ENCODE measurements around the gene GNPAT. TPM values are rescaled to one million over a fixed set of nuclear protein-coding genes. Genes with fewer than 3 reads are reported as not detected.

The GNPAT gene
- total RNA-seq, 1 donor from 2014 or later: 35.5 TPM

DNA sequence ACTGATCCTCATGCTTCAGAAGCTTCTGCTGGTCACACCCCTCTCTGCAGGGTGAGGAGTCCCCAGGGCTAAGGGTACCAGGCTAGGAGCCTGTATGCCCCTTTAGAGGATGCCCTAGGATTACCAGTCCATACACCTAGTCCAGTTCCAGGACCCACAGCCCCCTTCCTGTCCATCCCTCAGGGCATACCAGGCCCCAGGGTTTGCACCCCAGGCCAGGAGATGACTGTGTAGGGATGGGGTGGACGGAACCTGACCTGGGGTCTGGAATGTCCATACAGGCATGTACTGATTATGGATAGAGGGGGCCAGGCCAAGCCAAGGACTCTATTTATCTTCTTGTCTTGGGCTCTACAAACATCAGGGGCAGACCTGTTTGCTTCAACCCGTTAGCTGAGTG, 44.3 kb upstream of the GNPAT start:
- no peak overlapping the region for H3K4me3 ChIP-seq (ENCODE audit: low read depth, low read length)
- no peak for DNase-seq (ENCODE audit: low read depth)
- TF ChIP-seq, protein P1, sequence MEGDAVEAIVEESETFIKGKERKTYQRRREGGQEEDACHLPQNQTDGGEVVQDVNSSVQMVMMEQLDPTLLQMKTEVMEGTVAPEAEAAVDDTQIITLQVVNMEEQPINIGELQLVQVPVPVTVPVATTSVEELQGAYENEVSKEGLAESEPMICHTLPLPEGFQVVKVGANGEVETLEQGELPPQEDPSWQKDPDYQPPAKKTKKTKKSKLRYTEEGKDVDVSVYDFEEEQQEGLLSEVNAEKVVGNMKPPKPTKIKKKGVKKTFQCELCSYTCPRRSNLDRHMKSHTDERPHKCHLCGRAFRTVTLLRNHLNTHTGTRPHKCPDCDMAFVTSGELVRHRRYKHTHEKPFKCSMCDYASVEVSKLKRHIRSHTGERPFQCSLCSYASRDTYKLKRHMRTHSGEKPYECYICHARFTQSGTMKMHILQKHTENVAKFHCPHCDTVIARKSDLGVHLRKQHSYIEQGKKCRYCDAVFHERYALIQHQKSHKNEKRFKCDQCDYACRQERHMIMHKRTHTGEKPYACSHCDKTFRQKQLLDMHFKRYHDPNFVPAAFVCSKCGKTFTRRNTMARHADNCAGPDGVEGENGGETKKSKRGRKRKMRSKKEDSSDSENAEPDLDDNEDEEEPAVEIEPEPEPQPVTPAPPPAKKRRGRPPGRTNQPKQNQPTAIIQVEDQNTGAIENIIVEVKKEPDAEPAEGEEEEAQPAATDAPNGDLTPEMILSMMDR (conservative IDR thresholded peaks at IDR 0.05; ENCODE audit: low read depth, low read length): no peak

DNA sequence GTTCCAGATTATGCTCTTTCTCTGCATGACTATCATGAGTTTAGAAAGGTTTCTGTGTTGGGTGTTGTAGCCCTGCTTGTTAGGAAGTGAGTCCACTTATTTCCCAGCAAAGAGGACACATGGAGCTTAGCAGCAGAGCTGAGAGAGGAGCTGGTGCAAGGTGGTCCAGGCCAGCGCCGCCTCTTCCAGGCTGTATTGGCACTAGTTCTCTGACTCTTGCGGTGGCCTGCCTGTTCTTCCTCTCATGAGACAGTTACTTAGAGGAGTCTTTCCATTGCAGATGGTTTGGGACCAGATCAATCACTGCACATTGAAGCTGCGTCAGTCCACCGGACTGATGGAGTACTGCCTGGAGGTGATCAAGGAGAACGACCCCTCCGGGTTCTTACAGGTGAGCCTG, 41.1 kb upstream of the GNPAT start:
- no peak overlapping the region for H3K4me3 ChIP-seq (ENCODE audit: low read depth, low read length)
- TF ChIP-seq, protein P1 (conservative IDR thresholded peaks at IDR 0.05; ENCODE audit: low read depth, low read length): no peak

DNA sequence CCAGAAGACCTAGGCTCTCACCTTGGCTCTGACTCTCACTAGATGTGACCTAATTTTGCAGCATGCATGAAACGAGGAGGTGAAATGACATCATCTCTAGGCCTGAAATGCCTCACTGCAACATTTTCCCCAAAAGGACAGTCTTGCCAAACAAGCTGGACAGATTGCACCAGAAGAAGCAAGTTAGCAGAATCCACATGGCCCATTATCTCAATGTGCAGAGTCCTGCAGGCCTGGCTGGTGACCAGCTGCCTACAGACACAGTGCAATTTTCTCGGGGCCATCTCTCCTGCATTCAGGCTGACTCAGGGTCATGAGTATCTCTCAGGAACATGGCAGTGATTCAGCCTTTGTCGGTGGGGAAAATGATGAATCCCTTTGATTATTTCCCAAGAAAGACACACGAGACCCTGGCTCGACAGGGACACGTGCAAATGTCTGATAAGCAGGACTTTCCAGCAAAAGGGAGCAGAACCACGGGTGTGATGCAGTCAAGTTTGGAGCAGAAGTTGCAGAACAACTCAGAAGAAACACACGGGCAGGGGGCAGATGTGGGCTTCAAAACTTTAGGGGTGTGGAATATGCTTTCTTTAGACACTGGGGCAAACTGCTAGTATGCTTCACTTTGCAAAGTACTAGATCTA, 40.5 kb upstream of the GNPAT start:
- DNase-seq (ENCODE audit: low read depth): no peak
- no peak overlapping the region for H3K4me3 ChIP-seq (ENCODE audit: low read depth, low read length)
- TF ChIP-seq, protein P1 (conservative IDR thresholded peaks at IDR 0.05; ENCODE audit: low read depth, low read length): no peak

More for the DNA sequence above, 41.1 kb upstream of the GNPAT start:
- DNase-seq (ENCODE audit: low read depth): no peak

DNA sequence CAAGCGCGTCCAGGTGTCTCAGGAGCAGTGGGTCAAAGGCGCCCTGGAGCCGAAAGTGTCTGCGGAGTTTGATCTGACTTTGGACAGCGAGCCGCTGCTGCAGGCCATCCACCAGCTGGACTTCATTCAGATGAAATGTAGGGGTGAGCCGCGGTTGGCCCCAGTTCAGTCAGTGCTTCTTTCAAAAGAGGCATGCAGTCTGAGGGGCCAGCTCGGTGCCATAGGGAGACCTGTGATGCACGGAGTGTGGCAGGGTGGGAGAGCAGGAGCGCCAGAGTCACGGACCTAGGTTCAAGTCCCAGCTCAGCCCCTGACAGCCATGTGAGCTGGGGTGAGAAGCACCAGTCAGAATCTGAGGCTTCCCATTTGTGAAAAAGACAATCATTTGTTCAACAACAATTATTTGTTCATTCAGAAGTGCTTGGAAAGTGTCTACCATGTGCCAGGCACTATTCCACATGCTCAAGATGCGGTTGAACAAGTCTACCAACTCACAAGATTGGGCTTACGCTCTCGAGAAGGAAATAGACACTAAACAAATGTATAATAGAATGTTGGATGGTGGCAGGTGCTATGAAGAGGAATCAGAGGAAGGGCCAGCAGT, 39.5 kb upstream of the GNPAT start:
- TF ChIP-seq, protein P1 (conservative IDR thresholded peaks at IDR 0.05; ENCODE audit: low read depth, low read length): no peak
- no peak overlapping the region for H3K4me3 ChIP-seq (ENCODE audit: low read depth, low read length)
- no peak for DNase-seq (ENCODE audit: low read depth)

DNA sequence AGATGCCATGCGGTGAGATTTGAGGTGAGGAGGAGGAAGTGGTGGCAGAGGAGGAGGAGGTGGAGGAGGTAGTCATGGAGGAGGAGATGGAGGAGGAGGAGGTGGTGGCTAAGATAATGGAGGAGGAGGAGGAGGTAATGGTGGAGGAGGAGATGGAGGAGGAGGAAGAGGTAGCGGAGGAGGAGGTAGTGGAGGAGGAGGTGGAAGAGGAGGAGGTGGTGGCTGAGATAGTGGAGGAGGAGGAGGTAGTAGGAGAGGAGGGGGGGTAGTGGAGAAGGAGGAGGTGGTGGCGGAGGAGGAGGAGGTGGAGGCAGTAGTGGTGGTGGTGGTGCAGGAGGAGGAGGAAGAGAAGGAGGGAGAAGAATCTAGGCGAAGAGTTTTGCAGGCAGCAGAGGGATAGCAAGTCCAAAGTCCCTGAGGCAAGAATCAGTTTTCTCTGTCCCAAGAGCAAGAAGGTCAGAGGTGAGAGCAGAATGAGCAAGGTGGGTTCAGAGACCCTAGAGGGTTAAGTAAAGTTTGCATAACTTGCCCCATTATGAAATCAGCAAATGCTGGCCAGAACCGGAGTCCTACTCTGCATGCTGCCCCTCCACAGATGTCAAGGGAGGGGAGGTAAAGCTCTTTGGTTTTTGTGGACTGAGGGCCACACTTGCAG, 38.9 kb upstream of the GNPAT start:
- no peak overlapping the region for H3K4me3 ChIP-seq (ENCODE audit: low read depth, low read length)
- no peak for DNase-seq (ENCODE audit: low read depth)
- TF ChIP-seq, protein P1 (conservative IDR thresholded peaks at IDR 0.05; ENCODE audit: low read depth, low read length): no peak

DNA sequence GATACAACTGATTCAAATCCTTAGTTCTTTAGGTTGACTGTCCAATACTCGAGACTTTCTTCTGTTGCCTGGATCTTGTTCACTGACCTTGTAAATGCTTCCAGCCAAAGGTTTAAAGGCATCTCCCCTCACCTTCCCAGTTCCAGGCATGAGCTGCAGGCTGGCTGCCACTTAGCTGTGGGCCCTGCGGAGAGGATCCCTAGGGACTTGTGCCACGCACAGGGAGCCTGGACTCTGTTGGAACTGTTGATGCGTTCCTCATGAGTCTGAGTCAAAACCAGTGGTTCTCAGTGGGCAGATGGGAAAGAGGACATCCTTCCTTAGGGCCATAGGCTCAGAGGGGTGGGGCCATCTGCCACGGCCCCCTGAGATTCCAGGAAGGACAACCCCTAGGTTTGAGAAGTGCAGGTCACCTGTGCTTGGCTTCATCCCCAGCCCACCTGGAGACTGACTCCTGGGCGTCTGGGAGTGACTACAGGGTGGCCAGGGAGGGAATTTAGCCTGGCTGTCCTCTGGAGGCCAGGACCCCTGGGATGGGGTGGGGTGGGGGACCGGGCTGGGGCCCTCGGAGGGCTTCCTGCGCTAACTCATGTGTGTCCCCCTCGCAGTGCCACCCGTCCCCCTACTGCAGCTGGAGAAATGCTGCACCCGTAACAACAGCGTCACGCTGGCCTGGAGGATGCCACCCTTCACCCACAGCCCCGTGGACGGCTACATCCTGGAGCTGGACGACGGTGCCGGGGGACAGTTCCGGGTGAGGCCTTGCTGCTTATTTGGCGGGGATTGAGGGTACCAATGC, 37.6 kb upstream of the GNPAT start:
- TF ChIP-seq, protein P1 (conservative IDR thresholded peaks at IDR 0.05; ENCODE audit: low read depth, low read length): no peak
- no peak overlapping the region for H3K4me3 ChIP-seq (ENCODE audit: low read depth, low read length)
- DNase-seq (ENCODE audit: low read depth): no peak

All from epithelial cell of proximal tubule (primary cell).